NB4 (cell line): ENCODE results near the gene AFTPH.

ENCODE experiments used
- DNase-seq: peaks from one replicate; pipeline ENCODE4 v3.0.0; 2010; ENCODE audit warnings: low read depth
- H3K4me3 ChIP-seq: one replicate; pipeline ENCODE4 v1.5.1; 2011; ENCODE audit warnings: mild to moderate bottlenecking, low read depth, low read length, moderate library complexity
- MYC ChIP-seq: IDR thresholded peaks from 2 replicates; pipeline ENCODE4 v1.6.1; 2011; ENCODE audit warnings: low read depth, low read length
- POLR2A ChIP-seq: IDR thresholded peaks from 2 replicates; pipeline ENCODE4 v1.6.1; 2011; ENCODE audit warnings: mild to moderate bottlenecking; ENCODE audit not compliant: insufficient read length; ENCODE audit errors: extremely low read depth
- TF ChIP-seq, protein P1 (sequence below): IDR thresholded peaks from 2 replicates; pipeline ENCODE4 v1.6.1; 2011; ENCODE audit warnings: low read depth, low read length
- TF ChIP-seq, protein P2 (sequence below): IDR thresholded peaks from one replicate; pipeline ENCODE4 v1.5.1; 2012; ENCODE audit warnings: low read depth, low read length

AFTPH gene, protein sequence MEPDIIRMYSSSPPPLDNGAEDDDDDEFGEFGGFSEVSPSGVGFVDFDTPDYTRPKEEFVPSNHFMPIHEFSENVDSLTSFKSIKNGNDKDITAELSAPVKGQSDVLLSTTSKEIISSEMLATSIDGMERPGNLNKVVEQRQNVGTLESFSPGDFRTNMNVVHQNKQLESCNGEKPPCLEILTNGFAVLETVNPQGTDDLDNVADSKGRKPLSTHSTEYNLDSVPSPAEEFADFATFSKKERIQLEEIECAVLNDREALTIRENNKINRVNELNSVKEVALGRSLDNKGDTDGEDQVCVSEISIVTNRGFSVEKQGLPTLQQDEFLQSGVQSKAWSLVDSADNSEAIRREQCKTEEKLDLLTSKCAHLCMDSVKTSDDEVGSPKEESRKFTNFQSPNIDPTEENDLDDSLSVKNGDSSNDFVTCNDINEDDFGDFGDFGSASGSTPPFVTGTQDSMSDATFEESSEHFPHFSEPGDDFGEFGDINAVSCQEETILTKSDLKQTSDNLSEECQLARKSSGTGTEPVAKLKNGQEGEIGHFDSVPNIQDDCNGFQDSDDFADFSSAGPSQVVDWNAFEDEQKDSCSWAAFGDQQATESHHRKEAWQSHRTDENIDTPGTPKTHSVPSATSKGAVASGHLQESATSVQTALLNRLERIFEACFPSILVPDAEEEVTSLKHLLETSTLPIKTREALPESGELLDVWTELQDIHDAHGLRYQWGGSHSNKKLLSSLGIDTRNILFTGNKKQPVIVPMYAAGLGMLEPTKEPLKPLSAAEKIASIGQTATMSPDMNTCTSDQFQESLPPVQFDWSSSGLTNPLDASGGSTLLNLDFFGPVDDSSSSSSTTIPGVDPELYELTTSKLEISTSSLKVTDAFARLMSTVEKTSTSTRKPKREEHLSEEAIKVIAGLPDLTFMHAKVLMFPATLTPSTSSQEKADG

DNA sequence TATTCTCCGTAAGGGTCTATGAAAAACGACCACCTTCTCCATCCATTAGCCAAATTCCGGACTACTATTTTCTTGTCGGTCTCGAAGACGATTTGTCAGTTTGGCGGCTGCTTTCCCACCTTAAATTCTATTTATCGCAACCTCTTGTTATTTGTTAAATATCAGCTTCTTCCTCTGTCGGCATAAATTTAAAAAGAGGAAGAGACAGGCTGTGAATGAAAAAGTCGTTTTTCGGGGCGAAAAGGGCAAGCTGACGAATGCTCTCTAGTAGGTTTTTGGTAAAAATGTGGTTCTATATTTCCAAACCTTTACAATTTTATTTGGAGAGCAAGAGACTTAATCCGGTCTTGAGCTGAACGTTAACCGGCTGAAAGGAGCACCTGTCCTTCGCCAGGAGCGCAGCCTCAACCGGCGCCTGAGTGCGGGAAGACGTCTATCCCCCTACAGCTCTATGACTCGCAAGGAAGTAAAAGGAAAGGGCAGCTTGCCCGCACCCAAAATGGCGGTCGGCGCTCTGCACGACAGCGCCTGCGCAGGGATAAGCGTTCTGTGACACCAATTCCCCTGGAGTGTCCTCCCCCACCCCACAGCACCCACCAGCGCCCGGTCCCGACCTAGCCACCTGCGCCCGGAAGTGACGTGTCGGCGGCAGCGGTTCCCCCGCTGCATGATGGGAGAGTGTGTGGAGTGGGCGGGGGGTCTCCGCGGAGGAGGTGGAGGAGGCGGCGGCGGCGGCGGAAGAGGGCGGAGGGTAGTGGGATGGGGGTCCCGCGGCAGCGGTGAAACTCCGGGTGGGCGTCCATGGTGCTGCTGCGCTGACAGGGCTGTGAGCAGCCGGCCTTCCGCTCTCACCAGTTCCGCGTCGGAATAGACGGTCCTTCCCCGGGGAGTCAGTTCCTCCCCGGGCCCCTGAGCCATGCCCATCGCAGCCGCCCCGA is at the start of gene AFTPH:
AFTPH (plus strand) TSS at position 663 of the 938 bp plus-strand sequence. CDS start 27,147 bp downstream, outside the sequence.
- TF ChIP-seq POLR2A (peak; percentile 90), MYC (no peak)
- DNase-seq = peak; percentile 99
- peak within 1 kb of the TSS; percentile 94 for H3K4me3 ChIP-seq

DNA sequence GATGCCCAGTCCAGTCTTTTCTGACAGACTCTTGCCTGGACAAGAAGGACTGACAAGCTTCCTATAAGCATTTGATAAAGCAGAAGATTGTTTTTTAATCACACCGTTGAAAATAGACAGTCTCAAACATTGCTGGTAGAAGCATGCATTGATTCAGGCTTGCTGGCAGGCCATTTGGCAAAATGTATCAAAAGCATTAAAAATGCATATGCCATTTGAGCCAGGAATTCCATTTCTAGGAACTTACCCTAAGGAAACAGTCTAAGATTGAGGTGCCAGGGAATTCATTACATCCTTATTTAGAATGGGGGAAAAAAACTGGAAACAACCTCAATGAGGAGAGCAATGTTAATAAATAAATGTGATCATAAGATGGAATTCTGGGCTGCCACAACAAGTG is 49.5 kb upstream of the AFTPH start:
- no peak overlapping the region for H3K4me3 ChIP-seq
- no peak for DNase-seq
- TF ChIP-seq, protein P1, sequence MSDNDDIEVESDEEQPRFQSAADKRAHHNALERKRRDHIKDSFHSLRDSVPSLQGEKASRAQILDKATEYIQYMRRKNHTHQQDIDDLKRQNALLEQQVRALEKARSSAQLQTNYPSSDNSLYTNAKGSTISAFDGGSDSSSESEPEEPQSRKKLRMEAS = no peak
- TF ChIP-seq, protein P2, sequence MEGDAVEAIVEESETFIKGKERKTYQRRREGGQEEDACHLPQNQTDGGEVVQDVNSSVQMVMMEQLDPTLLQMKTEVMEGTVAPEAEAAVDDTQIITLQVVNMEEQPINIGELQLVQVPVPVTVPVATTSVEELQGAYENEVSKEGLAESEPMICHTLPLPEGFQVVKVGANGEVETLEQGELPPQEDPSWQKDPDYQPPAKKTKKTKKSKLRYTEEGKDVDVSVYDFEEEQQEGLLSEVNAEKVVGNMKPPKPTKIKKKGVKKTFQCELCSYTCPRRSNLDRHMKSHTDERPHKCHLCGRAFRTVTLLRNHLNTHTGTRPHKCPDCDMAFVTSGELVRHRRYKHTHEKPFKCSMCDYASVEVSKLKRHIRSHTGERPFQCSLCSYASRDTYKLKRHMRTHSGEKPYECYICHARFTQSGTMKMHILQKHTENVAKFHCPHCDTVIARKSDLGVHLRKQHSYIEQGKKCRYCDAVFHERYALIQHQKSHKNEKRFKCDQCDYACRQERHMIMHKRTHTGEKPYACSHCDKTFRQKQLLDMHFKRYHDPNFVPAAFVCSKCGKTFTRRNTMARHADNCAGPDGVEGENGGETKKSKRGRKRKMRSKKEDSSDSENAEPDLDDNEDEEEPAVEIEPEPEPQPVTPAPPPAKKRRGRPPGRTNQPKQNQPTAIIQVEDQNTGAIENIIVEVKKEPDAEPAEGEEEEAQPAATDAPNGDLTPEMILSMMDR = no peak
- TF ChIP-seq POLR2A = no peak
- no peak for TF ChIP-seq MYC

DNA sequence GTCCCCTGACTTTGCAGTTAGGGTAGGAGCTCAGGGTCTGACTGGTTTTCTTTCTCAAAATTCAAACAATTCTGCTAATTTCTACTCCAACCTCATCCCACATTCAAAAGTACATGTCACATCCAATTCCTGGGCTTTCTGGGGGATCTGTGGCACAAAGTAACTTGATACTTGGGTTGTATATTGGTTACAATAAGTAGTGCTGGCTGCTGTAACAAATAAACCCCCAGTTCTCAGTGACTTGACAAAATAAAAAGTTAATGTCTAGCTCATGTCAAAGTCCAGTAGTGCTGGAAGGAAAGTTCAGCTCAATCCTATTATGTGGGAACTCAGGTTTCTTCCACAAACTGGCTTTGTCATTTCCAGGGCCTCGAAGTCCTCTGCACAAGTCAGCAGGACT is 47.1 kb upstream of the AFTPH start:
- TF ChIP-seq POLR2A (no peak), MYC (no peak)
- TF ChIP-seq, protein P1 = no peak
- TF ChIP-seq, protein P2 = no peak
- no peak overlapping the region for H3K4me3 ChIP-seq
- DNase-seq = no peak

DNA sequence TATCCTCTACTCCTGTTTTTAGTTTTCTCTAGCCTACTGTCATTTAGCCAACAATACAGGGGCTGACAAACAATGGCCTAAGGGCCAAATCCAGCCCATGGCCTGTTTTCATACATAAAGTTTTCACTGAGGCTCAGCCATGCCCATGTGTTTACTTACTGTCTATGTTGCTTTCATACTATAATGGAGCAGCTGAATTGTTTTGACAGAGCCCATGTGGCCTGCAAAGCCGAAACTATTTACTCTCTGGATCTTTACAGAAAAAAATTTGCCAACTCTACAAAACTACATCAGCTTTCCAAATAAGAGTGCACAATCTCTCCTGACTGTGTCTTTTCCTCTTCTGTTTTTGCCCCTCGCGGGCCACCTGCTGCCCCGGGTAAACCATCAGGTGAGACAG is 46.1 kb upstream of the AFTPH start:
- DNase-seq = no peak
- H3K4me3 ChIP-seq = no peak overlapping the region
- TF ChIP-seq, protein P1 = no peak

DNA sequence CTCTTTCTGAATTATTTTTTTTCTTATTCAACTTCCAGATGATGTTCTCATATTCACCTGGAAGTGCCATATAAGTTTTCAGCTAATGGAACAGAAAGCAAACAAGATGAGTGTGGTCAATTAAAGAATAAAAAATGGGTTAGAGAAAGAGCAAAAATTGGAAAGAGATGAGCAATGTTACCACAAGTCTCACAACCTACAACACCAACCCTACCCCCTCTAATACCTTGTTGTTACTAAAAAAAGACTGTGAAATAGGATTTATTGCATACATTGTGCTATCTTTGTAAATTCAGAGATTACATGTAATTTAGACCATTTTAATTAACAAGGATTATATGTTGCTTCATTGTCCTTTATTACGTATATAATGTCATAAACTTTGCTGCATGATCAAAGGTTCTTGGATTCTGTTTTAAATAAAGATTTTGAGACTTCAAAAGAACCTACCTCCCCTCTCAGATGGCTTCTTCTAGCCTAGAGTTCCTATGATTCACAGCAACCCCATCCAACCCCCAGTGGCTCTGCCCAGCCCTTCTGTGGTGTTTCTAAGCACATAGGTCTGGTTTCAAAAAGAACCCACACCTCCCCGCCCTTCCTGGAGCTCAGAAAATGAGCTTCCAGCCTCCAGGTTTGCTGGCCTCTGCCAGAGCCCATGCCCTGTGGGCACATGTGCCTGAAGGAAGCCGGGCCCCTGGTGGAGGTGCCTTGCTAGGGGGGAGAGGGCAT is 45.5 kb upstream of the AFTPH start:
- TF ChIP-seq MYC = no peak
- TF ChIP-seq, protein P2 = no peak
- TF ChIP-seq, protein P1 = no peak
- TF ChIP-seq POLR2A = no peak
- H3K4me3 ChIP-seq = no peak overlapping the region
- DNase-seq = no peak
